K562 (cell line): Measurements from ENCODE around the gene SLC2A9. TPM values are rescaled to one million over a fixed set of nuclear protein-coding genes. Genes with fewer than 3 reads are reported as not detected.

Source experiments
- CBFA2T3 ChIP-seq: fragments of 450-650 bp; IDR thresholded peaks from 2 replicates; pipeline ENCODE4 v1.6.1; 2017
- ETV1 ChIP-seq: fragments of 450-650 bp; conservative IDR thresholded peaks from 2 replicates; pipeline ENCODE4 v1.6.1; 2016; ENCODE audit warnings: missing genetic modification characterization, control low read depth, low read depth, missing compliant biosample characterization
- FUS ChIP-seq: fragments of 200-400 bp; formaldehyde crosslinking; optimal IDR thresholded peaks from 2 replicates; pipeline ENCODE3; 2017; ENCODE audit warnings: low read depth, low read length
- MED1 ChIP-seq: sonication (generic); formaldehyde crosslinking; IDR thresholded peaks from 2 replicates; pipeline ENCODE4 v1.8.1; 2023; ENCODE audit warnings: missing genetic modification reagents, borderline replicate concordance
- MIER1 ChIP-seq: fragments of 450-650 bp; IDR thresholded peaks from 2 replicates; pipeline ENCODE4 v1.6.1; 2016; ENCODE audit warnings: antibody characterized with exemption, mild to moderate bottlenecking, low read depth
- NFYB ChIP-seq: IDR thresholded peaks from 2 replicates; pipeline ENCODE4 v1.6.1; 2011; ENCODE audit warnings: mild to moderate bottlenecking, moderate library complexity; ENCODE audit not compliant: insufficient read length; ENCODE audit errors: extremely low read depth
- PCBP1 ChIP-seq: fragments of 200-400 bp; formaldehyde crosslinking; IDR thresholded peaks from 2 replicates; pipeline ENCODE4 v1.6.1; 2018; ENCODE audit warnings: mild to moderate bottlenecking, low read depth, low read length; ENCODE audit not compliant: poor library complexity, severe bottlenecking
- SMAD4 ChIP-seq: fragments of 250-450 bp; sonication (Bioruptor Pico); conservative IDR thresholded peaks from 2 replicates; pipeline ENCODE4 v1.8.0; 2021; ENCODE audit warnings: inconsistent platforms, mild to moderate bottlenecking, moderate library complexity
- SMARCB1 ChIP-seq: IDR thresholded peaks from 2 replicates; pipeline ENCODE4 v1.6.1; 2011; ENCODE audit warnings: improper control_type of control experiment, low read depth; ENCODE audit not compliant: insufficient read length
- SREBF1 ChIP-seq: fragments of 150-350 bp; IDR thresholded peaks from 2 replicates; pipeline ENCODE4 v1.6.1; 2014; ENCODE audit warnings: antibody characterized with exemption, low read depth, low read length, borderline replicate concordance
- SUPT5H ChIP-seq: fragments of 450-650 bp; IDR thresholded peaks from 2 replicates; pipeline ENCODE4 v1.6.1; 2016
- TAF7 ChIP-seq: fragments of 450-650 bp; IDR thresholded peaks from 2 replicates; pipeline ENCODE4 v1.6.1; 2016; ENCODE audit warnings: missing genetic modification characterization, missing compliant biosample characterization
- TAL1 ChIP-seq: fragments of 450-650 bp; IDR thresholded peaks from 2 replicates; pipeline ENCODE4 v1.6.1; 2016; ENCODE audit warnings: mild to moderate bottlenecking
- UBTF ChIP-seq, 2 experiments: IDR thresholded peaks; 2 replicates each; pipeline ENCODE4 v1.6.1; 2012; ENCODE audit warnings: improper control_type of control experiment in 2 of 2, low read depth in 2 of 2, low read length in 2 of 2, borderline replicate concordance in 1 of 2
- WHSC1 ChIP-seq: IDR thresholded peaks from one replicate; pipeline ENCODE4 v1.6.1; 2012; ENCODE audit warnings: low read length, control low read depth, inconsistent platforms
- XRCC3 ChIP-seq: fragments of 450-650 bp; IDR thresholded peaks from 2 replicates; pipeline ENCODE4 v1.6.1; 2017; ENCODE audit warnings: mild to moderate bottlenecking, moderate library complexity
- ZBTB40 ChIP-seq, 2 experiments: fragments of 450-650 bp in 1 of 2; sonication (generic) in 1 of 2; formaldehyde crosslinking in 1 of 2; IDR thresholded peaks; 2 replicates each; pipeline versions ENCODE4 v1.7.1 to v1.9.0; 2016 to 2022; ENCODE audit warnings: inconsistent platforms in 1 of 2, mild to moderate bottlenecking in 1 of 2, missing genetic modification reagents in 1 of 2
- ZNF780A ChIP-seq: fragments of 250-450 bp; sonication (Bioruptor Pico); IDR thresholded peaks from 2 replicates; pipeline ENCODE4 v1.5.0; 2021; ENCODE audit warnings: mild to moderate bottlenecking
- ZNF785 ChIP-seq: fragments of 250-450 bp; sonication (Bioruptor Pico); IDR thresholded peaks from 2 replicates; pipeline ENCODE4 v1.4.0; 2020; ENCODE audit warnings: mild to moderate bottlenecking
- polyA plus RNA-seq, 8 experiments: library from polyadenylated mRNA; depleted of rRNA in 4 of 8; stranded (reverse) in 5 of 8; unstranded in 3 of 8; fragments of >200 nt; fragmentation: Nextera tagmentation in 2 of 8; fragmentation: Illumina TruSeq in 1 of 8; extraction: Ambion mirVana in 2 of 8; extraction: Trizol in 1 of 8; gene quantifications; 2 replicates each; pipeline versions ENCODE4 v1.2.1 to v1.2.3, GENCODE V29; 2011 to 2014; ENCODE audit warnings: inconsistent platforms in 1 of 8, missing spikeins in 1 of 8
- total RNA-seq, 7 experiments: library from RNA; depleted of rRNA in 6 of 7; stranded (reverse); fragments of >200 nt in 6 of 7; fragmentation: Illumina TruSeq in 2 of 7; extraction: Trizol in 2 of 7; gene quantifications; 2 replicates each; pipeline versions ENCODE4 v1.2.1 to v1.2.3, GENCODE V29; 2011 to 2021; ENCODE audit warnings: low replicate concordance in 1 of 7

The SLC2A9 gene
- total and polyA plus RNA-seq, 9 of the 15 experiments (the other 6 are each of a cell fraction or from before 2014, with no cell fraction given), result 0.15 to 1.9 (median 0.76) TPM

GRCh38 chr4:10018818-10019461 is 2.4 kb downstream of the SLC2A9 start (continued):
- TF ChIP-seq UBTF (IDR thresholded peaks at IDR 0.05; ENCODE audit: borderline replicate concordance in 1 of 2, low read depth in 2 of 2, low read length in 2 of 2), result no peak
- no peak for TF ChIP-seq ZNF780A (CRISPR knock-in tag)
- TF ChIP-seq TAF7, result no peak
- TF ChIP-seq ZNF785 (CRISPR knock-in tag), result no peak
- peak; percentile 66; the same call in 1 of the 2 replicates for TF ChIP-seq SMAD4 (CRISPR knock-in tag)
- TF ChIP-seq WHSC1, result no peak
- peak; percentile 60 for TF ChIP-seq SUPT5H
- TF ChIP-seq TAL1, result no peak
- no peak for TF ChIP-seq FUS
- TF ChIP-seq NFYB, result no peak
- no peak for TF ChIP-seq MIER1
- no peak for TF ChIP-seq MED1
- no peak for TF ChIP-seq CBFA2T3
- TF ChIP-seq ZBTB40 (IDR thresholded peaks at IDR 0.05), result peak; percentile 55
- TF ChIP-seq ZBTB40 (CRISPR knock-in tag; IDR thresholded peaks at IDR 0.05), result no peak
- no peak for TF ChIP-seq SMARCB1
- no peak for TF ChIP-seq XRCC3
- no peak for TF ChIP-seq SREBF1
- peak; percentile 58 for TF ChIP-seq ETV1 (tag)
- no peak for TF ChIP-seq PCBP1
